Gastrocnemius medialis (tissue), 4 donors: ENCODE results near the gene TIPARP. TPM values are rescaled to one million over a fixed set of nuclear protein-coding genes. Genes with fewer than 3 reads are reported as not detected.
"Not testable (repeated sequence)": the region's sequence is repeated elsewhere in the genome, so short reads cannot be mapped to it uniquely, and the experiment has no call there.

Source experiments
- ATAC-seq, 2 donors: fragments of 150-250 bp; one replicate each; pipeline ENCODE4 v1.9.1; 2016
- DNase-seq, 2 donors: peaks; one replicate each; pipeline ENCODE4 v3.0.0-alpha.2; 2019
- H3K27ac ChIP-seq, 4 donors: fragments of 200-600 bp; sonication (generic); 1 replicate in 1 of 4; 2 replicates in 3 of 4; pipeline ENCODE4 v1.5.1; 2016 to 2018; ENCODE audit warnings: mild to moderate bottlenecking in 2 of 4, moderate library complexity in 1 of 4
- H3K27me3 ChIP-seq, 3 donors: fragments of 200-600 bp; sonication (generic) in 2 of 3; 1 replicate in 1 of 3; 2 replicates in 2 of 3; pipeline versions ENCODE4 v1.5.1 to v1.6.0; 2016 to 2019; ENCODE audit warnings: mild to moderate bottlenecking in 1 of 3, moderate library complexity in 1 of 3
- H3K36me3 ChIP-seq, 2 donors: fragments of 200-600 bp; sonication (generic) in 1 of 2; one replicate each; pipeline ENCODE4 v1.5.1; 2017 to 2018
- H3K4me1 ChIP-seq, 2 donors: fragments of 200-600 bp; sonication (generic) in 1 of 2; one replicate each; pipeline ENCODE4 v1.5.1; 2016 to 2017; ENCODE audit warnings: mild to moderate bottlenecking in 2 of 2
- H3K4me3 ChIP-seq, 4 donors: fragments of 200-600 bp; sonication (generic) in 3 of 4; 1 replicate in 1 of 4; 2 replicates in 3 of 4; pipeline ENCODE4 v1.5.1; 2016 to 2019; ENCODE audit warnings: mild to moderate bottlenecking in 2 of 4
- H3K9me3 ChIP-seq, 3 donors: fragments of 200-600 bp; sonication (generic) in 2 of 3; 1 replicate in 1 of 3; 2 replicates in 2 of 3; pipeline ENCODE4 v1.5.1; 2016 to 2019
- POLR2A ChIP-seq, 2 donors: fragments of 450-650 bp; IDR thresholded peaks; one replicate each; pipeline ENCODE4 v1.6.1; 2017; ENCODE audit warnings: antibody characterized with exemption in 2 of 2, mild to moderate bottlenecking in 2 of 2, moderate library complexity in 2 of 2
- in situ Hi-C, 4 donors: fragments of 200-750 bp; cut with MboI; loops; one replicate each; pipeline versions ENCODE4 v1.15.0 to v1.8.0; 2017; ENCODE audit warnings: low sequenced_read_pairs in 4 of 4
- intact Hi-C: fragments of 100-400 bp; cut with DNase I; formaldehyde crosslinking; loops from one replicate; pipeline ENCODE4 v1.15.1; 2023; ENCODE audit warnings: low total_unique reads
- total RNA-seq, 4 donors: library from RNA; depleted of rRNA; stranded (reverse); fragments of >200 nt; gene quantifications; one replicate each; pipeline versions ENCODE4 v1.1.0 to v1.2.3, GENCODE V29; 2016
- TF ChIP-seq, protein P1 (sequence below), 5 experiments: fragments of 450-650 bp in 3 of 5; fragments of 200-600 bp in 2 of 5; sonication (generic) in 2 of 5; IDR thresholded peaks in 4 of 5; conservative IDR thresholded peaks in 1 of 5; 1 replicate in 4 of 5; 2 replicates in 1 of 5; pipeline ENCODE4 v1.5.1; 2016 to 2019; ENCODE audit warnings: antibody characterized with exemption in 5 of 5, mild to moderate bottlenecking in 3 of 5, moderate library complexity in 3 of 5

Gene TIPARP
- total RNA-seq, 4 donors from 2014 or later = 16.0 to 50.2 (median 31.7) TPM

GRCh38 chr3:156739976-156740375 lies 65.6 kb downstream of the TIPARP start:
- Histone ChIP-seq H3K36me3 (no peaks in the 10 kb centered on the region), H3K27me3 (no peaks in the 10 kb centered on the region), H3K9me3 (no peaks in the 10 kb centered on the region), H3K4me3 (no peak overlapping the region), H3K27ac (no peak overlapping the region), H3K4me1 (no peaks in the 10 kb centered on the region)
- in situ Hi-C loops = no loop called here
- TF ChIP-seq, protein P1, sequence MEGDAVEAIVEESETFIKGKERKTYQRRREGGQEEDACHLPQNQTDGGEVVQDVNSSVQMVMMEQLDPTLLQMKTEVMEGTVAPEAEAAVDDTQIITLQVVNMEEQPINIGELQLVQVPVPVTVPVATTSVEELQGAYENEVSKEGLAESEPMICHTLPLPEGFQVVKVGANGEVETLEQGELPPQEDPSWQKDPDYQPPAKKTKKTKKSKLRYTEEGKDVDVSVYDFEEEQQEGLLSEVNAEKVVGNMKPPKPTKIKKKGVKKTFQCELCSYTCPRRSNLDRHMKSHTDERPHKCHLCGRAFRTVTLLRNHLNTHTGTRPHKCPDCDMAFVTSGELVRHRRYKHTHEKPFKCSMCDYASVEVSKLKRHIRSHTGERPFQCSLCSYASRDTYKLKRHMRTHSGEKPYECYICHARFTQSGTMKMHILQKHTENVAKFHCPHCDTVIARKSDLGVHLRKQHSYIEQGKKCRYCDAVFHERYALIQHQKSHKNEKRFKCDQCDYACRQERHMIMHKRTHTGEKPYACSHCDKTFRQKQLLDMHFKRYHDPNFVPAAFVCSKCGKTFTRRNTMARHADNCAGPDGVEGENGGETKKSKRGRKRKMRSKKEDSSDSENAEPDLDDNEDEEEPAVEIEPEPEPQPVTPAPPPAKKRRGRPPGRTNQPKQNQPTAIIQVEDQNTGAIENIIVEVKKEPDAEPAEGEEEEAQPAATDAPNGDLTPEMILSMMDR (IDR thresholded peaks at IDR 0.05 in 4 of 5, conservative IDR thresholded peaks at IDR 0.05 in 1 of 5) = no peak
- TF ChIP-seq POLR2A (IDR thresholded peaks at IDR 0.05) = no peak
- peak in 1 of 2 donors; percentile 26 for ATAC-seq
- intact Hi-C loops = no loop called here
- DNase-seq = no peak

- intact Hi-C loops, H3K27ac ChIP-seq, in situ Hi-C loops, H3K36me3 ChIP-seq, H3K4me3 ChIP-seq, ATAC-seq, H3K4me1 ChIP-seq, H3K9me3 ChIP-seq, H3K27me3 ChIP-seq, DNase-seq: not testable (repeated sequence)
Observed at GRCh38 chr3:156740581-156740980, 66.2 kb downstream of the TIPARP start.

DNA sequence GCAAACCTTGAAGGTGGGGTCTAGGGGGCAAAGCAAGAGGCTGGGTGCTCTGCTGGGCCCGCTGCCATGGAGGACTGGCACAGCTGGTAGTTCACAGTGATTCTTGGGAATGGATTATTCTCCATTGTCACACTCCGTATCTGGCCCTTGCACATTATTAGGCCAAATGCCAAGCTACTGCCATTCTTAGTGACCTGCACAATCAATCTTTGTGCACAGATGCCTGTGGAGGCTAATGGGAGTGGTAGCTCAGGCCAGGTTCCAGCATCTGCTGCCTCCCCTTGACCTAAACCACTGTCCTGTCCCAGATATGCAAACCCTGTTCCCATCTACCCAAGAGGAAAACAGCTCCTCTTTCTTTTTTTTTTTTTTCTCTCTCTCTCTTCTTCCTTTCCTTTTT lies 67.5 kb downstream of the TIPARP start:
- in situ Hi-C loops = no loop called here
- ATAC-seq (no peak), DNase-seq (no peak)
- H3K36me3 ChIP-seq = no peaks in the 10 kb centered on the region
- H3K27me3 ChIP-seq = no peaks in the 10 kb centered on the region
- no peaks in the 10 kb centered on the region for H3K4me1 ChIP-seq
- H3K9me3 ChIP-seq = no peaks in the 10 kb centered on the region
- TF ChIP-seq, protein P1 (IDR thresholded peaks at IDR 0.05 in 4 of 5, conservative IDR thresholded peaks at IDR 0.05 in 1 of 5) = no peak
- no peak for TF ChIP-seq POLR2A (IDR thresholded peaks at IDR 0.05)
- intact Hi-C loops = no loop called here
- H3K27ac ChIP-seq = no peak overlapping the region
- no peak overlapping the region for H3K4me3 ChIP-seq

DNA sequence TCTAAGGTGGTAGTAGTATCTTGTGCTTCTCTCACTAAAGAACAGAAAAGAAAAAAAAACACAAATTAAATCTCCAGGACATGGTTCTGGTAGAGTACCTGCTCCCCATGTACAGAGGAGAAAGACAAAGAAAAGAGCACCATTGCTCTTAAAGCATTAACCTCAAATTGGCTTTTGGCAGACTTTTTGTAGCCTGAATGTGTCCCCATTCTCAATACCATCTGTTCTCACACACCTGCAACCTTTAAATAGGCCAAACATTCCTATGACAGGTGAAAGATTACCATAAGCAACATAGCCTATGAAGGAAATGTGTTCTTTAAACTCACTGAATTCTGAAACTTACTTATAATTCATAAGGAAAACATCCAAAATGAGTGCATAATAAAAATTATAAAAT lies 68.0 kb downstream of the TIPARP start:
- Histone ChIP-seq H3K9me3 (no peaks in the 10 kb centered on the region), H3K36me3 (no peaks in the 10 kb centered on the region), H3K4me3 (no peak overlapping the region), H3K27me3 (no peaks in the 10 kb centered on the region), H3K4me1 (no peaks in the 10 kb centered on the region), H3K27ac (no peak overlapping the region)
- no peak for TF ChIP-seq POLR2A (IDR thresholded peaks at IDR 0.05)
- TF ChIP-seq, protein P1 (IDR thresholded peaks at IDR 0.05 in 4 of 5, conservative IDR thresholded peaks at IDR 0.05 in 1 of 5) = no peak
- DNase-seq (no peak), ATAC-seq (no peak)
- in situ Hi-C loops (no loop called here), intact Hi-C loops (no loop called here)

GRCh38 chr3:156743859-156744258 lies 69.5 kb downstream of the TIPARP start:
- H3K9me3 ChIP-seq = no peaks in the 10 kb centered on the region
- intact Hi-C loops (no loop called here), in situ Hi-C loops (no loop called here)
- DNase-seq = no peak
- H3K4me3 ChIP-seq = no peak overlapping the region
- H3K36me3 ChIP-seq = no peaks in the 10 kb centered on the region
- H3K27ac ChIP-seq = no peak overlapping the region
- no peak for TF ChIP-seq POLR2A (IDR thresholded peaks at IDR 0.05)
- TF ChIP-seq, protein P1 (IDR thresholded peaks at IDR 0.05 in 4 of 5, conservative IDR thresholded peaks at IDR 0.05 in 1 of 5) = no peak
- no peak for ATAC-seq
- no peaks in the 10 kb centered on the region for H3K4me1 ChIP-seq
- H3K27me3 ChIP-seq = no peaks in the 10 kb centered on the region
